HG02938 (cell line): ENCODE results near the gene PRR16.

ENCODE experiments used
- ATAC-seq: cut with Tn5 transposase; IDR thresholded peaks from one replicate; pipeline ENCODE4 v1.9.1; 2021; ENCODE audit warnings: mild to moderate bottlenecking, moderate library complexity; ENCODE audit not compliant: unreplicated experiment

PRR16 gene

DNA sequence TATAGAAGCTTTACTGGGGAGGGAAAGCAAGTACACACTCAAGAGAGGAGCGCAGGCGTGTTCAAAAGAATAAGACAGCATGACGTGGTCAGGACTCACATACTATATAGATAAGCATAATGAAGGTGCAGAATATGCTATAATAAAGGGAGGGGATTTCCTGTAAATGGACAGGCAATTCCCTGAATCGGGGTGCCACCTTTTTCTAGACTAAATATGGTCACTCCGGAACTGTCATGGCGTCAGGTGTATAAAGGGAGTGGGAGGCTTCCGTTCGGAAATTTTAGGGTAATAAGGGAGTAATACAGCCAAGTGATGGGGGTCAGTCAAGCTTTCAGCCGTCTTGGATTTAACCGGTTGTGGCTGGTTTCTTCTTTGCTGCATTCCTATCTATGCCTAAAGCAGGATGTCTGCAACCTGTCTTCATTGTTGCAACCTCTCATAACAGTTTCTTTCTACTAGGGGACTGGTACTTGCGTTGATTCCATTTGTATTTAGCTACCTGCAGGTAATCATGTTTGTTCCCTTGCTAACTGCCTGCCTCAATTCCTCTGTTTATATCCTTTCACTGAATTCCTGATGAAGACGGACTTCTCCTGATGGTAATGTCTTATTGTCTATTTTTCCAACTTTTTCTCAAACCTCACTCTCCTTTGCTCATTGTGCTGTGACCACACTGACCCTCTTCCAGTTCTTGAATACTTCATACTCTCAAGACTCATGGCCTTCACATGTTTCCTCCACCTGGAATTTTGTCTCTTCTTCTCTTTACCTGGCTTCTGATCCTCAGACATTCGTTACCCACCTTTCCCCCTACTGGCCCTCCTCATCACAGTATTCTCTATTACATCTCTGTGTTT is 48.9 kb downstream of the PRR16 start:
- no peak for ATAC-seq

DNA sequence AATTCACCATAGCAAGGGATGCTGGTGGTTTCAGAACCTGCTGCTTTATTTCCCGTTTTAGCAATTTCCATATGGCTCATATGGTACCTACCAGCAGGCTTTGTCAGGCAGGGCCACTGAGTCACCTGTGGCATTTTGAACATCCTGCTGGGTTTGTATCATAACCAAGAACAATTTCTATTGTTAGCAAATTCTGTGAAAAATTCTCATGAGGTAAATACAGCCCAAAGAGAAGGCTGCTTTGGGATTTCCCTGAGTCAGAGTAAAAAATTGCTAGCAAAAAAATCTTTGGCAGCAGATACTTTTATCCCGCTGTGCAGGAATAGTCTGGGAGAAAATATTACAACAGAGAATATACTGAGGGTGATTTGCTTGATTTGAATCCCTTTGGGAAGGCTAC is 52.7 kb downstream of the PRR16 start:
- ATAC-seq: no peak

DNA sequence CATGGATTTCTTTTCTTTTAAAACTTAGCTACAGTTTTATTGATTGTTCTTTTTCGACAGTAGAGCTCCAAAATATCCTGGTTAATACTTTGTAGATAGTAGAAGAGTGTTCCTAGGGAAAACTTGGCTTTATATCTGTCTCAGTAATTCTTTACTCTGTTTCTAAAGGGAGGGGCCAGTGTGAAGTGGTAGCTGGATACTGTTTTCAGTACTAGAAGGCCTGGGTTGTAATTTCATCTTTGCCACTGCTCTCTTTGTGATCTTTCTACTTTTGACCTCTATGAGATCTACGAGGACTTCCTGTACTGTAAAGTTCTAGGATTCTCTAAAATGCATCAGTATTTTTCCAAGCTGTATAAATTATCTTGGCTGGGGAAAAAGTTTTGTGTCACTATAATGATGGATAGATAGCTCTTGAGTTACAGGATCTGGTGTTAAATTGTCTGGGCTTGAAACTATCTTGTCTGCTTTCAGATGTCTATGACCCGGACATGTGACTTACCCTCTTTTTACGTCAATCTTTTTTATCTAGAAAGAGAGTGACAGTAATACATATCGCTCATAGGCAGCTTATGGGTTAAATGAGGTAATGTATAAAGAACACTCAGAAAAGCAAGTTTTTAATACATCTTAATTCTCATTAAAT is 53.6 kb downstream of the PRR16 start:
- ATAC-seq: no peak

DNA sequence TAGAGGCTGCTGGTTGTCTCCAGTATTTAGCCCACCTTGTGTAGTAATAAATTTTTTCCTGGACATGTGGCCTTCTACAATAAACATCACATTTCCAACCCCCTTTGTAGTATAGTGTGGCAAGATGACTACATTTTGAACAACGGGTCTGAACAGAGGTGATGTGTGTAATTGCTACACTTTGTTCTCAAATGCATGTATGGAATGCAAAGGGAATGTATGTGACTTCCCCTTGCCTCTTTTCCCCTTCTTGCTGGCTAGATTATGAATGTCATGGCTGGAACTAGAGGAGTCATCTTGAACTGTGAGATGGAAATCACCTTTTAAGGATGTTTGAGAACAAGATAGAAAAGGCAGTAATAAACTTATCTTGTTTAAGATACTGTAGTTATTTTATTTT is 54.5 kb downstream of the PRR16 start:
- no peak for ATAC-seq

DNA sequence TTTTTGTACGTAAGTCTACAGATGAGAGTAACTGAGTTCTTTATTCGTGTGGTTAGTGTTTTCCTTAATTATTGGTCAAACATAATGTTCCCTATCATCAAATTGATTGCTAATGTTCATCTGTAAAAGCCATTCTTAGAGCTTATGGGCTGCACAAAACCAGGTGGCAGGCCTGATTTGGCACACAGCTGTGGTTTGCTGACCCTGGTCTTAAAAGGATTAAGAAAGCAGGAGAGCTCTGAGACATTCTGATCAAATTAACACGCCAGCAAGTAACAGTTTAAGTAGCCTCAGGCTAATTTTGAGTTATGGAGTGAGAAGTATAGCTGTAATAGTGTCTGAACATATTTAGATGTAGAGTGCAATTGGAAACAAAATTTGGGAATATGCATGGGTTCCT is 63.2 kb downstream of the PRR16 start:
- no peak for ATAC-seq

DNA sequence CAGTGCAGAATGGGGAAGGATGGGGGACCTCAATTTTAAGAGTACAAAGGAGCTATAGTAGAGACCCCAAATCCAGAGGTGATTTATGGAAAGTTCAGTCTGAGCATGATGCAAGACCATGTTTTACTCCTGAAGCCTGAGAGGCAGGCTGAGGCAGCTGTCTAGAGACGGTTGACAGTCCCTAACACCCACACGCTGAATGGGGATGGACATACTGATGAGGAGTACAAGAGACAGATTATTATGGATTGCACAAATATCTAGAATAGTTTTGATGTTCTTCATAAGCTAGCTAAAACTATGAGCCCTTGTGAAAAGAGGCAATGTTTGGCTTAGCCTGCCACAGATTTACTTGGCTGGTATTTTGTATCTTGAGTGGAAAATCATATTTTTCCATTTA is 64.5 kb downstream of the PRR16 start:
- ATAC-seq: no peak

DNA sequence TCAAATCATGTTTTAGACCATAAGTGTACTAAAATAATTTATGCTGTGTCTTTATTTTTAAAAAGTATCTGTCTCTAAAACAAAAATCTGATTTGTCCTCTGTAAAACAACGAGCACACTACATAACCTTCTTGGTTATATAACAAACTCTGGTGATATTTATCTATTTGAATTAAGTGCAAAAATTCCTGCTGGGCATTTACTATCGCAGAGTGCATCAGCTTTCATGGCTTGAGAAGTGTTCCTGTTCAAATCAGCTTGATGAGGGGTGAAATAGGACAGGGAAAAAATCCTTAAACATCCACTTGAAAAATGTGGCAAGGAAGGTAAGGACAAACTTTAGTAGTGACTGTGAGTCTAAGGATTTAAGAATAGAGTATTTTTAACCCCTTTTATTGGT is 65.3 kb downstream of the PRR16 start:
- ATAC-seq: no peak

DNA sequence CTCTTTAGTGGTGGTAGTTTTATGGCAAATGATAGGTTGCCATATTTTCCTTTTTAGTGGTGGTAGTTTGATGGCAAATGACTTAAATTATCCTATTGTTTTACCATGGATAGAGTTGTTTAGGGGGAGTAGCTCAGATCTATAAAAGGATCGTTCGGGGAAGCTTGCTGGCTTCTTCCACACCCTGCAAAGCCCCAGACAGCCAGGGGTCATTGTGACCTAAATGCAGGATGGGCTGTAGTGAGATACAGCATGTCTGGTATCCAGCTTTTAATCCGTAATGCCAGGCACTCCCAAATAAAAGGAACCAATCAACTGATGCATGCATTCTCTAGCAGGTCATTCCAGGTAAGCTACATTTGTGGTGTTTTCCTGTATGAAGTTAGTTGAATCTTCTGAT is 67.1 kb downstream of the PRR16 start:
- no peak for ATAC-seq

DNA sequence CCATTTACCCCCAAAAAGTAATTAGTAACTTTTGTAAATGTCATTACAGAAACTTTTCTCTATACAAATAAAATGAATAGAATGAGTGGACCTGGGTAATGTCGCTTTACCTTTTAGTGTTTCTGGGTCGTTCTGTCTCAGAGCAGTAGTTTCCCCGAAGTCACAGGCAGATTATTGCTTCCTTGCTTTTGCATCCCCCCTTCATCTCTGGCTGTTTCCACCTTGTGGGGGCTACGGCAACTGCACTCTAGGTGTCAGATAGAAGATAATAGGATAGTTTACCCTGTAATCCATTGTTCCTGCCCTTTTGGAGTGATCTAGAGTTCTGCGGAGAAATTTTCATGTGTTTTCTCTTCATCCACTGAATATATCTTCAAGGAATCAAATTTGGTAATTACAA is 68.7 kb downstream of the PRR16 start:
- no peak for ATAC-seq

DNA sequence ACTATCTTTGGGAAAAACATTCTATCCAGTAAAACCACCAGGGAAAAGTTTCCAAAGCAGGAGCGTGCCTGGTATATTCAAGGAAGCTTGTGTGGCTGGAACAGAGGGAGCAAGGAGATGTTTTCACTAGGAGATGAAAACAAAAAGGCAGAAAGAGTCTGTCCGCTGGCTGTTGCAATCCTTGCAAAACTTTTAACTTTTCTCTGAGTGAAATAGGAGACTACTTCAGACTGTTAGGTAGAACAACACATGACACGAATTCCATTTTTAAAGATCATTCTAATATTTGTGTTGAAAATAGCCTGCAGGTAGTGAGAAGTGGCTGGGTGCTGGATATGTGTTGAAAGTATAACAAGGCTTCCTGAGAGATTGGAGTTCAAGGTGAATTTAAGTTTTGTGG is 69.5 kb downstream of the PRR16 start:
- ATAC-seq: no peak

DNA sequence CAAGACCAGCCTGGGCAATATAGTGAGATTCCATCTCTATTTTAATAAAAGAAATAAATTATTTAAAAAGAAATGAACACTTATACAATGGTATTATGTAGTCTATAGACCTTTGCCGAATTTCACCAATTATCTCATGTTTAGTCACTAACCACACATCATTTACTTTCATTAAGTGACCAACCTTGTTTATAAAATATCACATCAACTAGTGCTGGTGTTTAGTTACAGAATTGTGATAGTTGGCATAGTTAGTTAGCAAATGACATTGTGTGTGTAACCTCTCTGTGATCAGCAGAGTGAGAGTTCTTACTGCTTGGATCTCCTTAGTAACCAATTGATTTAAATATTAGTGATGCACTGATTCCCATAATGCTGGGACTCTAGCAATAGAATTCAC is 71.8 kb downstream of the PRR16 start:
- no peak for ATAC-seq

DNA sequence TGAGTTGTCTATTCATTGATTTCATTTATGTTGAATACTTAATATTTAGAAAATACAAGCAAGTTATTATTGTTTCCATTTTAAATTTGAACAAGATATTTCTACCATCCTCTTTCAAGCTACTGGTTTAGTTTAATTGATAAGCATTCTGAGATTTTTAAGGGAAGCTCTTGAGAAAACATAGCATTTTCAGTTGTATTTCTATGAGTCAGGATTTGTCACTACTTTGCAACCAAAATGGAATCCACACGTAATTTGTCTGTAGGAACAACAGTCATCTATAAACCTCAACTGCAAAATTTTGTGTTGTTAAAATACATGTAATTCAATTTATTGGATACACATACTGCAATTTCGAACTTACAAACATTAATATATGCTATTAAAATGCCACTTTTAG is 74.0 kb downstream of the PRR16 start:
- no peak for ATAC-seq

DNA sequence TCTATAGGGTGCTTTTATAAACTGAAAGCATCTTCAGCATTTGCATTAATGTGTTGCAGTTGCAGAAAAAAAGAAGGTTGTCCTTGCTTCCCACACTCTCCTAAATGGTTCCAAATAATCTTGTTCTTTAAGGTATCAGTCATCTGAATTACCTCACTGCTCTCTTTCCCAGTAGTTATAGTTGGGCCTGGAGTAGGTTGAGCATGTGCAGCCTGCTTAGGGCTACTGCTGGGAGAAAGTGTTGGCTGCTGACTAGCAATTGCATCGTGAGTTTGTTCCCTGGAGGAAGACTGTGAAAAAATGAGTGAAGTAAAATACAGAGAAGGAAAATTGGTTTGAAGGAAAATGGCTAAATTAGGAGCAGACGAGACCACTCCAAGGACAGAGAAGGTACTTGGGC is 74.5 kb downstream of the PRR16 start:
- ATAC-seq: no peak

DNA sequence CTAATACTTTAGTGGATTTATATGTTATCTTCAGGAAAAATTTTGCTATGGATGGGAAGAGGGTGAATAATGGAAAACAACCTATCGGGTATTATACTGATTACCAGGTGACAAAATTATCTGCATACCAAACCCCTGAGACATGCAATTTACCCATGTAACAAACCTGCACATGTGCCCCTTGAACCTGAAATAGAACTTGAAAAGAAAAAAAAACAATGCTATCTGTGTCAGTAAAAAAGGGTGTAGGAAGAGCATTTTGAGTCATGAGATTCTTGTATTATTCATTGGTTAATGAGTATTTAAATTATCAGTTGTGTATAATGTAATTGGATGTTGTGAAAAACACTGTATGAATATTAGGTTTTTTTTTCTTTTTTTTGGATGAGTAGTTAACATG is 75.4 kb downstream of the PRR16 start:
- no peak for ATAC-seq

DNA sequence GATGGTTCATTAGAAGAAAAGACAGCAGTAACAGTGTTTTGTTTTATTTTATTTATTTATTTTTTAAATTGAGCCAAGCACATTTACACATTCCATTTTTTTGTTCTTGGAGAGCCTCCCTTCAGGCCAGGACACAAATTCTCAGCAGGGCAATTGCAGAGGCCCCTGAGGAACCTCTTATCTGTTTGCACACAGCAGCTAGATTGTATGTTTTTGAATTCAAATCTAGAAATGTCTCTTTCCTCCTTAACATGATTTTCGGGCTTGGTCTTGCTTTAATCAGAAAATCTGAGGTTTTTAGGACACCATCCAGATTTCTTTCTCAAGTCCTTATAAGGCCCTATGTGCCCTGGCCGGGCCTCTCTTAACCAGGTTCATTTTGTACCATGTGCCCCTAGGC is 76.0 kb downstream of the PRR16 start:
- no peak for ATAC-seq

DNA sequence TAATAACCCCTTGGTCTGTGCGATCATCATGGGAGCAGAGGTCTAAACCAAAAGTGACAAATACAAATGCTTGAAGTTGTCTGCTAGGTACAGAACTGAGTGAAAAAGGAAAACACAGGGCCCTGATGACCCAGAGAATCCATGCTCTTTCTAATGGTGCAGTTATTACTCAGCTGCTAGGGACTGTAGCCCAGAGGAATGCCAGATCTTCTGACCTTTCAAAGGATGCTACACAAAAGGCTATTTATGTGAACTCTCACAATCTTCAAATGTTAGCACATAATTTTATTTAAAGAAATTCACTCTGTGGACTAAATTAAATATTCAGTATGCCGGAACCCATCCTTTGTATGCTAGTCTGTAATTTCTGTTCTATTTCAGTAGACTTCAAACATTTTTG is 79.9 kb downstream of the PRR16 start:
- no peak for ATAC-seq

DNA sequence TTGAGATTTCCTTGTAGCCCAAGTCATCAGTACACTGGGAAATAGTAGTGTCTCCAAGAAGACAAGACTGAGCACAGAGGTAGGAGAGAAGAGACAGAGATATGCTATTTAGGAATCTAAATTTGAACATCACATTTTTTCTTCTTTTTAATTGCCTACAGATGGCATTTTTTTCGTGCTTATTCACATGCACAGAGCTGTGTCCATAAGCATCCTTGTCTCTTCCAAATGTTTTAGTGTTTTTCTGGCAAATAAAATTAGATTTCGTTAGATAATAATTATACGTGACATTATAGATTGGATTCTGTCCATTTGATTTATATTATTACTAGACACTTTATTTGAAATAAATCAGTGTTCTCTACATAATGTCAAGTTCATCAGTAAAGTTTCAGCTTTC is 80.9 kb downstream of the PRR16 start:
- ATAC-seq: no peak

DNA sequence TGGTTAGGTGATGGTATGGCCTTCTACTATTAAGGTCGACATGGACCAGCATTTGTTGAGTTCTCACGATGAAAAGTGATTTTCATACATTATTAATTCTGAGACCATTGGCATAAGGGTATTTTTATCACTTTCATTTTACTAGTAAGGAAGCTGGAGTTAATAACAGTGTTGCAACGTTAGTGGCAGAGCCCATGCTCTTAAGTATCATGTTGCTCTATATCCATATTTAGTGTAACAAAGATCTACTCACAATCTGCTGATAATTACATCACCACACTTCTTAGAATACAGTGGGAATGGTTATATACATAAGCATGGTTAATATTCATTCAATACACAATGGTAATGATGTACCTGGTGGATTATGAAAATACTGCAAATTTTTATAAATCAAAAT is 81.9 kb downstream of the PRR16 start:
- no peak for ATAC-seq

DNA sequence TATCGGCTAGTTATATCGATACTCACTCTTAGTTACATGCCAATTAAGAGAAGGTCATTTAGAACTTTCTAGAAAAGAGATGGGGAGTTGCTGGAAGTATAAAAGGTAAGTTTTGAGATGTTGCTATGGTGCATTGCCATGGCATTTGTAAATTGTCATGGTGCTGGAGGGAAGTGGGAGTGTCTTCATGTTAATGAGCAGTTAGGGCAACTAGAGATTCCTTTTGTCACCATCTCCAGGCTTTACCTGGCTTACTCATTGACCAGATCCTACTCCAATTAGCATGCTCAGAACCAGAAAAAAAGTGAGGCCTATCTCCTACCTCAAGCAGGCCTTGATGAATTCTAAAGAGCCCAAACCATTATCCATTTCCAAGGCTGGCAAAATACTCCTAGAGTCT is 82.8 kb downstream of the PRR16 start:
- no peak for ATAC-seq

DNA sequence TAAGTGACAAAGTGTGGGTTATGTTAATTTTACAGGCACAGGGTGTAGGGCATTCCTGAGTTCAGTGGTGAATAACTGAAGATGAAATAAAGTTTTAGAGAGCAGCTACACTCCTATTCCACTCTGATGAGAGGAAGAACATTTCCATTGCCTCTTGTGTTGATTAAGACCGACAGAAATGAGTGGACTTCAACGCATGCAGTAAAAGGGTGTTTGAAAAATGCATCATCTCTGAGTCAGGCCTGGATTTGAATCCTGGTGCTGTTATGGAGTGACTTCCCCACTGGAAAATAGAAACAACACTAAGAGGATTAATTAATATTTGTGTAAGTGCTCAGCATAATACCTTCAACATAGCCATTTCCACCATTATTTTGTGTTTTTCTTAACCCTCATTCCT is 86.3 kb downstream of the PRR16 start:
- no peak for ATAC-seq

DNA sequence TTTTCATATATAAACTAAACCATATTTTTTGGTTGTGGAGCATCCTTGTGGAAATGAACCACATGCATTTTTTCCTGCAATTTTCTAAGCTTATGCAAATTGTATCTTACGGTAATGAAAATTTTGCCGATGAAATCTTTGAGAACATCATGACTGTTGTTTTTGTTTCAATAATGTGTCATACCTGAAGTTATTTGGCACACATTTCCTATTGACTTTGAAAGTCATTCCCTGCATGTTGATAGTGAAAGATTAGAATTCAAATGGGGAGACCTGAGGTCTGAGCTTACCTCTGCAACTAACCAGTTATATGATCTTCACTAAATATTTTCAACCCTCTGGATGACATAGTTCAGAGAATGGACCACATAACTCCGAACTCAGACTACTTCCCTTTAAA is 88.5 kb downstream of the PRR16 start:
- ATAC-seq: no peak

DNA sequence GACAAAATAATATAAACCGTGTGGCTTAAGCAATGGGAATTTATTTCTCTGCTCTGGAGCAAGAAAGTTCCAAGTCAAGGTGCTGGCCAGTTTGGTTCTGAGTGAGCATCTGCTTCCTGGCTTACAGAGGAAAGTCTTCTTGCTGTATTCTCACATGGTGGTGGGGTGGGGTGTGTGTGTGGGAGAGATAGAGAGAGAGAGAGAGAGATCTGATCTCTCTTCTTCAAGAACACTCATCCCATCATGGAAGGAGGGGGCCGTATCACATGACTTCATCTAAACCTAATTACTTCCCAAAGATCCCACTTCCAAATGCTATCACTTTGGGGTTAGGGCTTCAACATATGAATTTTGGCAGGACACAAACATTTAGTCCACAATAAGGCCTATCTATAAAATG is 91.2 kb downstream of the PRR16 start:
- ATAC-seq: no peak

DNA sequence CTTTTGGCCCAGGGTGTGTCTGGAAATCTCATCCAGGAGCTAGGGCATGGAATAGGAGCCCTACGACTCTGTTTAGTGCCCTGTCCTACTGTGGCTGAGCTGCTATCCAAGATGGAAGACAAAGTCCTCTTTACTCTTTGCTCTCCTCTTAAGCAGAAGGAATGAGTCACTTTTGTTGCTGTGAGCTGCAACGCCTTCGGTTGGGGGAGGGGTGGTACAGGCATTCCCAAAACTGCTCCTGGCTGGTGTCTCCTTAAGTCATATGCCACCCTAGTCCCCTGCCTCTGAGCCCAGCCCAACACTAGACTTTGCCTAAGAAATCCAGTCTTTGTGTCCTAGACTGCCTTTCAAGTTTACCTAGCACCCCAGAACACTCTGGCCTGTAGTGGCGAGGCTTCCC is 99.9 kb downstream of the PRR16 start:
- no peak for ATAC-seq
